Left lung (tissue), 10 donors: Measurements from ENCODE around the gene TUBB4A. TPM values are rescaled to one million over a fixed set of nuclear protein-coding genes. Genes with fewer than 3 reads are reported as not detected.

Experiments
- ATAC-seq: fragments of 200-7000 bp; cut with Tn5 transposase; one replicate; pipeline ENCODE4 v1.9.1; 2020; ENCODE audit warnings: moderate library complexity
- DNase-seq, 4 donors: peaks; one replicate each; pipeline ENCODE4 v3.0.0-alpha.2; 2013 to 2020
- H3K27ac ChIP-seq, 2 donors: fragments of 200-600 bp; sonication (generic) in 1 of 2; one replicate each; pipeline versions ENCODE4 v1.5.0 to v1.8.0; 2020 to 2021
- H3K27me3 ChIP-seq, 2 donors: fragments of 200-600 bp; sonication (generic) in 1 of 2; one replicate each; pipeline versions ENCODE4 v1.5.0 to v1.8.0; 2020 to 2021
- H3K36me3 ChIP-seq, 2 donors: fragments of 200-600 bp; sonication (generic) in 1 of 2; one replicate each; pipeline versions ENCODE4 v1.5.0 to v1.8.0; 2020 to 2021
- H3K4me1 ChIP-seq, 2 donors: fragments of 200-600 bp; one replicate each; pipeline ENCODE4 v1.8.0; 2021
- H3K4me3 ChIP-seq, 2 donors: fragments of 200-600 bp; sonication (generic) in 1 of 2; one replicate each; pipeline versions ENCODE4 v1.5.0 to v1.8.0; 2020 to 2021; ENCODE audit warnings: mild to moderate bottlenecking in 1 of 2
- H3K9me3 ChIP-seq, 2 donors: fragments of 200-600 bp; sonication (generic) in 1 of 2; one replicate each; pipeline versions ENCODE4 v1.5.0 to v1.8.0; 2020 to 2021
- CTCF ChIP-seq, 2 donors: fragments of 200-600 bp; sonication (generic) in 1 of 2; IDR thresholded peaks; one replicate each; pipeline versions ENCODE4 v1.5.0 to v1.8.0; 2021; ENCODE audit warnings: antibody characterized with exemption in 2 of 2
- intact Hi-C, 2 donors: fragments of 100-400 bp; cut with DNase I; formaldehyde crosslinking; loops; one replicate each; pipeline versions ENCODE4 v1.11.2 to v1.14.2; 2022
- polyA plus RNA-seq, 6 donors: library from polyadenylated mRNA; unstranded; fragments of 120-200 nt; gene quantifications; one replicate each; pipeline ENCODE4 v1.2.1, GENCODE V29; 2013; ENCODE audit not compliant: insufficient read length in 6 of 6
- total RNA-seq, 2 donors: library from RNA; stranded (reverse); fragmentation: NEBNext Ultra II Directional; extraction: Animal tissue kit (Norgen Biotek cat#: 25700); gene quantifications; one replicate each; pipeline ENCODE4 v1.2.1, GENCODE V29; 2021
- donor health status: DM: no; HTN: yes; CAD: no.
- donor health status: DM: no; HTN: no; CAD: no.

TUBB4A gene
- total and polyA plus RNA-seq, 8 donors: 0.35 to 5.9 (median 4.3) TPM

- intact Hi-C loops: no loop called here
These were observed 34.7 kb downstream of the TUBB4A start for GRCh38 chr19:6467384-6467783.

GRCh38 chr19:6466526-6467248 is 35.4 kb downstream of the TUBB4A start:
- no peaks in the 10 kb centered on the region for H3K9me3 ChIP-seq
- peaks cover 0 to 44% of the 10 kb centered on the region in 2 donors for H3K36me3 ChIP-seq
- no peak for DNase-seq
- H3K27ac ChIP-seq: no peak overlapping the region
- no peak for ATAC-seq
- intact Hi-C loops: no loop called here
- TF ChIP-seq CTCF (IDR thresholded peaks at IDR 0.05): no peak
- H3K4me3 ChIP-seq: no peak overlapping the region
- H3K27me3 ChIP-seq: peaks cover 13 to 33% of the 10 kb centered on the region in 2 donors
- H3K4me1 ChIP-seq: peaks cover 0 to 6% of the 10 kb centered on the region in 2 donors

More at GRCh38 chr19:6467384-6467783, 34.7 kb downstream of the TUBB4A start:
- TF ChIP-seq CTCF (IDR thresholded peaks at IDR 0.05): no peak
- Histone ChIP-seq H3K4me1 (peaks cover 0 to 6% of the 10 kb centered on the region in 2 donors), H3K27me3 (peaks cover 13 to 33% of the 10 kb centered on the region in 2 donors), H3K4me3 (no peak overlapping the region), H3K9me3 (no peaks in the 10 kb centered on the region), H3K27ac (no peak overlapping the region), H3K36me3 (peaks cover 0 to 46% of the 10 kb centered on the region in 2 donors)
- DNase-seq (no peak), ATAC-seq (no peak)

GRCh38 chr19:6465663-6466062 is 36.4 kb downstream of the TUBB4A start:
- no peak overlapping the region for H3K27ac ChIP-seq
- H3K9me3 ChIP-seq: no peaks in the 10 kb centered on the region
- ATAC-seq: no peak
- no peak overlapping the region for H3K4me3 ChIP-seq
- DNase-seq: no peak
- peaks cover 0 to 9% of the 10 kb centered on the region in 2 donors for H3K4me1 ChIP-seq
- peaks cover 13 to 33% of the 10 kb centered on the region in 2 donors for H3K27me3 ChIP-seq
- intact Hi-C loops: no loop called here
- TF ChIP-seq CTCF (IDR thresholded peaks at IDR 0.05): no peak
- H3K36me3 ChIP-seq: peaks cover 0 to 33% of the 10 kb centered on the region in 2 donors

- no peak for TF ChIP-seq CTCF (IDR thresholded peaks at IDR 0.05)
- Histone ChIP-seq H3K4me1 (peaks cover 0 to 14% of the 10 kb centered on the region in 2 donors), H3K27me3 (peaks cover 13 to 33% of the 10 kb centered on the region in 2 donors), H3K4me3 (peak overlapping the region; percentile 42 to 48), H3K9me3 (no peaks in the 10 kb centered on the region), H3K27ac (peak overlapping the region in 1 of 2 donors; percentile 67), H3K36me3 (peaks cover 0 to 27% of the 10 kb centered on the region in 2 donors)
- DNase-seq (peak in 1 of 4 donors; percentile 59), ATAC-seq (peak; percentile 55)
- intact Hi-C loops: no loop called here
These were observed 37.1 kb downstream of the TUBB4A start for GRCh38 chr19:6465006-6465405.

GRCh38 chr19:6464070-6464873 is 37.8 kb downstream of the TUBB4A start, which contains the start of gene CRB3:
Gene CRB3 (plus strand): TSS chr19:6464271. CDS start chr19:6464702, 431 bp downstream.
- Histone ChIP-seq H3K36me3 (peaks cover 0 to 25% of the 10 kb centered on the region in 2 donors), H3K27ac (peak within 1 kb of the TSS; percentile 57 to 67), H3K4me1 (peaks cover 0 to 21% of the 10 kb centered on the region in 2 donors), H3K4me3 (peak within 1 kb of the TSS; percentile 42 to 48), H3K27me3 (peaks cover 13 to 40% of the 10 kb centered on the region in 2 donors), H3K9me3 (no peaks in the 10 kb centered on the region)
- no peak for TF ChIP-seq CTCF (IDR thresholded peaks at IDR 0.05)
- intact Hi-C loops: no loop called here
- DNase-seq: peak; percentile 53 to 93 (median 88)
- peak; percentile 58 for ATAC-seq
